Ovary (tissue), 9 donors: Measurements from ENCODE around the gene SHF. TPM values are rescaled to one million over a fixed set of nuclear protein-coding genes. Genes with fewer than 3 reads are reported as not detected.

Experiments
- DNase-seq, 5 donors: peaks; one replicate each; pipeline ENCODE4 v3.0.0-alpha.2; 2019 to 2020
- H3K27ac ChIP-seq, 2 donors: fragments of 200-600 bp; one replicate each; pipeline versions ENCODE4 v1.5.1 to v1.8.0; 2019 to 2022
- H3K27me3 ChIP-seq: fragments of 200-600 bp; one replicate; pipeline ENCODE4 v1.8.0; 2022
- H3K36me3 ChIP-seq: fragments of 200-600 bp; sonication (generic); one replicate; pipeline ENCODE4 v1.5.1; 2019
- H3K4me1 ChIP-seq: one replicate; pipeline ENCODE4 v1.8.1; 2013; ENCODE audit warnings: mild to moderate bottlenecking, moderate library complexity; ENCODE audit not compliant: insufficient read depth
- H3K4me3 ChIP-seq: fragments of 200-600 bp; sonication (generic); one replicate; pipeline ENCODE4 v1.5.1; 2017
- H3K9me3 ChIP-seq, 2 donors: fragments of 200-600 bp in 1 of 2; sonication (generic) in 1 of 2; one replicate each; pipeline versions ENCODE4 v1.5.1 to v1.8.1; 2013 to 2019; ENCODE audit warnings: mild to moderate bottlenecking in 1 of 2, moderate library complexity in 1 of 2
- CTCF ChIP-seq, 3 donors: fragments of 450-650 bp in 2 of 3; fragments of 200-600 bp in 1 of 3; IDR thresholded peaks; one replicate each; pipeline versions ENCODE4 v1.5.1 to v1.8.0; 2016 to 2022; ENCODE audit warnings: antibody characterized with exemption in 3 of 3, mild to moderate bottlenecking in 1 of 3
- EP300 ChIP-seq: sonication (generic); formaldehyde crosslinking; IDR thresholded peaks from one replicate; pipeline ENCODE4 v1.6.1; 2017; ENCODE audit warnings: antibody characterized with exemption
- POLR2A ChIP-seq: fragments of 450-650 bp; IDR thresholded peaks from one replicate; pipeline ENCODE4 v1.6.1; 2017; ENCODE audit warnings: antibody characterized with exemption, mild to moderate bottlenecking, moderate library complexity
- WGBS, 3 donors: extraction: QIAGEN DNeasy Blood & Tissue Kit in 1 of 3; methylation state at CpG; one replicate each; pipeline versions ENCODE4 v1.1.5 to v1.1.7; 2013 to 2017; 5-methylcytosine and 5-hydroxymethylcytosine counted together
- intact Hi-C, 4 donors: fragments of 100-400 bp; cut with DNase I; formaldehyde crosslinking; loops; one replicate each; pipeline versions ENCODE4 v1.11.0 to v1.15.1; 2022 to 2023
- polyA plus RNA-seq, 2 donors: library from polyadenylated mRNA; stranded (reverse); fragments of 200-250 nt in 1 of 2; fragments of 350-450 nt in 1 of 2; fragmentation: Illumina TruSeq in 1 of 2; extraction: RNeasy Lipid Tissue Mini Kit (QIAGEN cat#74804) in 1 of 2; gene quantifications; one replicate each; pipeline ENCODE4 v1.2.3, GENCODE V29; 2013 to 2014
- total RNA-seq, 7 donors: library from RNA; depleted of rRNA in 2 of 7; stranded (reverse); fragments of >200 nt in 2 of 7; fragmentation: NEBNext Ultra II Directional in 3 of 7; extraction: Animal tissue kit (Norgen Biotek cat#: 25700) in 3 of 7; gene quantifications; one replicate each; pipeline versions ENCODE4 v1.1.0 to v1.2.4, GENCODE V29; 2016 to 2023
- donor health status: DM: no; HTN: no; CAD: no; lungs with moderate emphysema.
- donor health status: DM: no; HTN: no; CAD: no.
- donor health status: Bipolar disorder and iron deficiency.
- donor health status: DM: yes; HTN: yes; CAD: no.
- donor health status: DM: no; HTN: no; CAD: no.
- donor health status: DM: yes; HTN: yes; CAD: no.

The SHF gene
- total and polyA plus RNA-seq, 9 donors, result 17.5 to 45.3 (median 30.5) TPM

GRCh38 chr15:45140557-45141250 is 47.1 kb downstream of the SHF start:
- DNase-seq, result no peak
- Histone ChIP-seq H3K9me3 (no peaks in the 10 kb centered on the region), H3K4me1 (no peaks in the 10 kb centered on the region), H3K4me3 (no peak overlapping the region), H3K36me3 (no peaks in the 10 kb centered on the region), H3K27ac (no peak overlapping the region), H3K27me3 (no peaks in the 10 kb centered on the region)
- WGBS, 3 donors, result 91 to 94% (median 92%) methylated on average over 9 to 10 of the region's 10 CpGs
- TF ChIP-seq EP300 (no peak), POLR2A (no peak), CTCF (IDR thresholded peaks at IDR 0.05) (no peak)
- intact Hi-C loops, result no loop called here

- no peaks in the 10 kb centered on the region for H3K4me1 ChIP-seq
- no peaks in the 10 kb centered on the region for H3K9me3 ChIP-seq
- H3K36me3 ChIP-seq, result no peaks in the 10 kb centered on the region
- intact Hi-C loops, result no loop called here
- 88 to 92% (median 89%) methylated on average over 6 of the region's 6 CpGs for WGBS, 3 donors
- H3K27me3 ChIP-seq, result no peaks in the 10 kb centered on the region
- TF ChIP-seq EP300, result no peak
- no peak for TF ChIP-seq CTCF (IDR thresholded peaks at IDR 0.05)
- TF ChIP-seq POLR2A, result no peak
- H3K27ac ChIP-seq, result no peak overlapping the region
- DNase-seq, result no peak
- no peak overlapping the region for H3K4me3 ChIP-seq
Observed at GRCh38 chr15:45139770-45140169, 48.0 kb downstream of the SHF start.

GRCh38 chr15:45138814-45139765 is 48.7 kb downstream of the SHF start:
- H3K27ac ChIP-seq, result no peak overlapping the region
- H3K9me3 ChIP-seq, result no peaks in the 10 kb centered on the region
- WGBS, 3 donors, result 61 to 77% (median 68%) methylated on average over 12 of the region's 12 CpGs
- no peak for DNase-seq
- H3K4me1 ChIP-seq, result no peaks in the 10 kb centered on the region
- H3K4me3 ChIP-seq, result no peak overlapping the region
- TF ChIP-seq CTCF (IDR thresholded peaks at IDR 0.05) (no peak), POLR2A (no peak), EP300 (no peak)
- intact Hi-C loops, result no loop called here
- no peaks in the 10 kb centered on the region for H3K27me3 ChIP-seq
- no peaks in the 10 kb centered on the region for H3K36me3 ChIP-seq

GRCh38 chr15:45137703-45138102 is 50.1 kb downstream of the SHF start:
- H3K27ac ChIP-seq, result no peak overlapping the region
- no peaks in the 10 kb centered on the region for H3K27me3 ChIP-seq
- DNase-seq, result no peak
- TF ChIP-seq CTCF (IDR thresholded peaks at IDR 0.05) (no peak), POLR2A (no peak), EP300 (no peak)
- H3K9me3 ChIP-seq, result no peaks in the 10 kb centered on the region
- no peaks in the 10 kb centered on the region for H3K36me3 ChIP-seq
- intact Hi-C loops, result no loop called here
- no peak overlapping the region for H3K4me3 ChIP-seq
- 75 to 79% (median 76%) methylated on average over 8 of the region's 8 CpGs for WGBS, 3 donors
- no peaks in the 10 kb centered on the region for H3K4me1 ChIP-seq
